ENCODE data around the gene CD4. TPM values are rescaled to one million over a fixed set of nuclear protein-coding genes. Genes with fewer than 3 reads are reported as not detected.
"Not testable (repeated sequence)": the region's sequence is repeated elsewhere in the genome, so short reads cannot be mapped to it uniquely, and the experiment has no call there.

The CD4 gene
- total RNA-seq, result 2.3 TPM

DNA sequence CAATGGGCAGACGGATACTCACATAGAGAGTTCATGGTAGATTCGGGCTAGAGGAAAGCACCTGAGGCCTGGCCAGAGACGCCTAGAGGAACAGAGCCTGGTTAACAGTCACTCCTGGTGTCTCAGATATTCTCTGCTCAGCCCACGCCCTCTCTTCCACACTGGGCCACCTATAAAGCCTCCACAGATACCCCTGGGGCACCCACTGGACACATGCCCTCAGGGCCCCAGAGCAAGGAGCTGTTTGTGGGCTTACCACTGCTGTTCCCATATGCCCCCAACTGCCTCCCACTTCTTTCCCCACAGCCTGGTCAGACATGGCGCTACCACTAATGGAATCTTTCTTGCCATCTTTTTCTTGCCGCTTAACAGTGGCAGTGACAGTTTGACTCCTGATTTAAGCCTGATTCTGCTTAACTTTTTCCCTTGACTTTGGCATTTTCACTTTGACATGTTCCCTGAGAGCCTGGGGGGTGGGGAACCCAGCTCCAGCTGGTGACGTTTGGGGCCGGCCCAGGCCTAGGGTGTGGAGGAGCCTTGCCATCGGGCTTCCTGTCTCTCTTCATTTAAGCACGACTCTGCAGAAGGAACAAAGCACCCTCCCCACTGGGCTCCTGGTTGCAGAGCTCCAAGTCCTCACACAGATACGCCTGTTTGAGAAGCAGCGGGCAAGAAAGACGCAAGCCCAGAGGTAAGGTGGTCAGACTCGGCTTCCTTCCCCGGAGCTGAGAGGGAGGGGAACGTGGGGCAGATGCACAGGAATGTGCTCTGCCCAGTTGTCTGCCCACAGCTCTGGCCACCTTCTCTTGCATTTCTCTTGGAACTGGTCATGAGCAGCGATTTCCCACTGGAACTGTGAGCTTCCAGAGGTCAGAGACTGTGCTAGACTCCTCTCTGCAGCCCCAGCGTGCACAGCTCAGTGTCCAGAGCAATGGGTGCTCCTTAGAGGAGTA lies at the start of gene CD4:
Gene CD4, plus strand, starts transcription at position 557 of the 953 bp plus-strand sequence. CDS start 10,611 bp downstream, outside the sequence.
- no peak for DNase-seq

DNA sequence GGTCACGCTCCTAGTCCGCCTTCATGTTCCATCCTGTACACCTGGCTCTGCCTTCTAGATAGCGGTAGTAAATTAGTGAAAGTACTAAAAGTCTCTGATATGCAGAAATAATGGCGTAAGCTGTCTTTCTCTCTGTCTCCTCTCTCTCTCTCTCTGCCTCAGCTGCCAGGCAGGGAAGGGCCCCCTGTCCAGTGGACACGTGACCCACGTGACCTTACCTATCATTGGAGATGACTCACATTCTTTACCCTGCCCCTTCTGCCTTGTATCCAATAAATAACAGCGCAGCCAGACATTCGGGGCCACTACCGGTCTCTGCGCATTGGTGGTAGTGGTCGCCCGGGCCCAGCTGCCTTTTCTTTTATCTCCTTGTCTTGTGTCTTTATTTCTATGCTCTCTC lies 47.2 kb upstream of the CD4 start:
- DNase-seq, result not testable (repeated sequence)

DNA sequence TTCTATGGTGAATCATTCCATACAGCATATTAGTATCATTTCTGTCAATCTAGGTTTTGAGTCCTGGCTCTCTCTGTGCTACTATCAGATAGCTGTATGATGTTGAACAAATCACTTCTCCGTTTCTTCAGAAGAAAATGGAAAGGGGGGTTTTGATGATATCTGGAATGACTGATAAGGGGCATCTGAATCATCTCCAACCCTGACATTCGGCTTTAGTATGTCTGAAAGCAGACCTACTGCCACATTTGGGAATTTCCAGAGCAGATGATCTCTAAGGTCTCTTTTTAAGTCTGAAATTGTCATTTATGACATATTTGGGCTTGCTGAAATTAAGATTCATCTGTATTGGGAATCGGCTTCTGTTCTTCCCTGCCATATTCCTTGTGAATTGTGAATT lies 46.5 kb upstream of the CD4 start:
- no peak for DNase-seq

DNA sequence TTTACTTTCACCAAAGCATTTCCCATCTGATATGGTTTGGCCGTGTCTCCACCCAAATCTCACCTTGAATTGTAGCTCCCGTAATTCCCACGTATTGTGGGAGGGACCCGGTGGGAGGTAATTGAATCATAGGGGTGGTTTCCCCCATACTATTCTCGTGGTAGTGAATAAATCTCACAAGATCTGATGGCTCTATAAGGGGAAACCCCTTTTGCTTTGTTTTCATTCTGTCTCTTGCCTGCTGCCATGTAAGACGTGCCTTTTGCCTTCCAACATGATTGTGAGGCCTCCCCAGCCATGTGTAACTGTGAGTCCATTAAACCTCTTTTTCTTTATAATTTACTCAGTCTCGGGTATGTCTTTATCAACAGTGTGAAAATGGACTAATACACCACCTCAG lies 46.0 kb upstream of the CD4 start:
- not testable (repeated sequence) for DNase-seq

DNA sequence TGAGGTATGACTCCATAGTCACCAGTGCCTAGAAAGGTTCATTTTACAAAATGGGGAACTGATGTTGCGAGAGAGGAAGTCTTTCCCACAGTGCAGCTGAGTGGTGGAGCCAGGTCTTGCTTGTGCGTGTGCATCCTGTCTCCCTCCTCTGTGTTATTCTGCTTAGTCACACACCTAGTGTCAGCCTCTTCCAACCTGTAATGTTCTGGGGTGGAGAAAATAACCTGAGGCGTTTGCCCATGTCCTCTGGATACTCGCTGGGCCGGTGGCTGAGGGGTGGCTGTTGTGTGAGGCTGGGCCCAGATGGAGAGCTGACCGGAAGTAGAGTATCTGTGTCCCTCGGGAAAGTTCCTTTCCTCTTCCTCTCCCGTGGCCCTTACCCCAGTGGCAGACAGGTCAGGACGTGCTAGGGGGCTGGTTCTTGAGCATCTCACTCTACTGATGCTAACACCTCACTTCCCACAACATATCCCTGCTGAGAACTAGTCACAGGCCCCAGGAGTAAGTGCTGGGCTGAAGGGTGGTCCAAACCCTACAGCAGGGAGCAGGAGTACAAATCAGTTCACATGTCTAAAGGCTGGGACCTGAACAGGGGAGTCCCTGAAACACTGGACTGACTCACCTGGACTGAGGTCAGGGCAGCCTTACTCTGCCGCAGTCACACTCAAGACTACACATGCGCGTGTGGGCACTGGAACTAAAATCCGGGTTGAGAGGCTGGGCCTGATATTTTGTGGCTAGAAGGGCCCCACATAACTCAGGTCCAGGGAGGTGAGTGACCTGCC lies 43.4 kb upstream of the CD4 start:
- no peak for DNase-seq

DNA sequence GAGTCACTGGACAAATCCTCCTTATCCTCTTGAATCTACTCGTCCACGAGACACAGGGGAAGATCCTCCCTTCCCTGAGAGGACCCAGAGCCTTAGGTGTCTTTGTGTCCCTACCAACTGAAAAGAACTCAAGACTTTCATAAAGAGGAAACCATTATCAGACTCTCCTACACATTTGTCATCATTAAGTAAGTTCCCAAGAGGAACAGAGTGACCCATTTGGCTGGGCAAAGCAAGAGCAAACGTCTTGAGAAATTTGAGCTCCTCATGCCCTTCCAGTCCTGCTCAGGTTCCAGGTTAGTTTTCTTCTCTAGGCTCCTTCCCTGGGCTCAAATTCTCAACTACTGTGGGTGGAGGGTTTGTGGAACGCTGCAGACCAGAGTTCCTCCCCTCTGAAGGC lies 42.1 kb upstream of the CD4 start:
- no peak for DNase-seq

DNA sequence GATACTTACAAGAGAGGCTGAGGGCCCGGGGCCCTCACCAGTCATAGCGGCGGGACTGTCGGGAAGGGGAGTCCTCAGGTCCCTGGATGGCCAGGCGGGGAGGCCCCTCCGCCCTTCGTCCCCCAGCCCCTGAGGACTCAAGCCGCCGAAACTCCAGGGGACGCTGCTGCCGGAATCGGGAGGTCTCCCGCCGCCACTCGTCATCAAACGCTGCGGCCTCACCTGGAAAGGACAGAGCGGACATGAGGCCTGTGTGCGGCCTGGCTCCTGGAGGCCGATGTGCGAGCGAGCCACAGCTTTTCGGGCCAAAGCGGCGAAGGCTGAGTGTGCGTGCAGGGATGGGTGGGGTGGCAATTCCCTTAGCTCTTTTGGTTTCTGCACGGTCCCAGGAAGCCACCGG lies 40.6 kb upstream of the CD4 start:
- no peak for DNase-seq

DNA sequence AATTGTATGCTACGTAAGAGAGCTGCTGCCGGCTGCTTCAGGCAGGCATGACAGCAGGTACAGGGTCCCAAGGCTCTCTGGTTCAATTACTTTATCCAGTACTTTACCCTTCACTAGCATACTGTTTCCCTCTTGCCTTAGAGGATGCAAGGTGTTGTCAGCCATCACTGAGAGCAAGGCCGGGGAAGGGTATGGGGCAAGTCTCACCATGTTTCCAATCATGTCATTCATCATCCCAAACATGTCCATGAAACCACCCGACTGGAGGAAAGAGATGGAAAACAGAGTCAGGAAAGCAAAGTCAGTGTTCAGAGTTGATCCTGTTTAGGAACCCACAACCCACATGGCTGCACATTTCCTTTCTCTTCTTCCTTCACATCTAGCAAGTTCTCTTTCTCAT lies 38.8 kb upstream of the CD4 start:
- DNase-seq, result no peak

DNA sequence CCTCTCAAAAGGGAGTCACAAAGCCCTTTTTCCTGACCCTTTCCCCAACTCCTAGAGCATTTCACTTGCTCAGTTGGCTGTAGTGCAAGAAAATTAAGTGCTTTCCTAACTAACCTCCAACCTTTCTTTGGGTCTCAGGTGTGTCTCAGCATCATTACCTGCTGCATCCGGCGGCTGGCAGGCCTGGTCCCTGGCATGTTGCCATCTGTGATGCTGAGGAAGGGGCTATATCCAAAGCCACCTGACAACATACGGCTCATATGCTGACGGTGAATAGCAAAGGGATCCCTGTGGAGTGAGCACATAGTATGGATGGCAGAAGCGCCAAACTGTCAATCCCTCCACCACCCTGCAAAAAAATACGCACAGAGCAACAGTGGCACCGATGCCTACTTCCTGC lies 37.6 kb upstream of the CD4 start:
- DNase-seq, result no peak

DNA sequence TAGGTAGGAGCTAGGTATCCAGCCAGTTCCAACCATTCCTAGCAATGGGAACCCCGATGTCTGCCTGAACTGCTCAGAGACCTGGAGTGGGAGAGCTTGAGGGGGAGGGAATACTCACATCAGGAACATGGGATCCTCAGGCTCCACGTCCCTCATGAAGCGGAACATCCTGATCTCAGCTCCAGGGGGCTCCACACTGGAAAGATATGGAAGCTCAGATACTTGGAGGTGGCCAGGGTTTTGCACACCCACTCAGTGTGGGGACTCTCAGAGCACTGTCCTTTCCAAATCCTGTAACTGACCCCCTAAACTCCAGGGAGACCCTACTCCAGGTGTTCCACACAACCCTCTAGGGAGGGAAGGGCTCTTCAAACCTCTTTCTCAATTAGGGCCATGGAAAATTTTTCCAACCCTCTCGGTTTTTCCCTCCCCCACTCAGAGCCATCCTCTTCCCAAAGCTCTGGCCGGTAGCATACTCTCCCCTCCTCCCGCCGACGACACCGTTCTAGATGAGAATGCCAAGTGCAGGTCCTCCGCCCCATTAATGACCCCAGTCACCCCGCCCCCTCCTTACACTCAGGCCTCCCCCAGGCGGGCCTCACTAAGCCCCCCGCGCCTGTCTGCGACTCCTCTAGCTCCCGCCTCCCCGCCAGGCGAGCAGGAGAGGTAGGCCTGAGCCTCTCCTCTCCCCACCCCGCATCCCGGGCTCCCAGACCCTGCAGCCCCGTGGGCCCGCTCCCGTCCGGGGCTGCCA lies 37.0 kb upstream of the CD4 start:
- no peak for DNase-seq

DNA sequence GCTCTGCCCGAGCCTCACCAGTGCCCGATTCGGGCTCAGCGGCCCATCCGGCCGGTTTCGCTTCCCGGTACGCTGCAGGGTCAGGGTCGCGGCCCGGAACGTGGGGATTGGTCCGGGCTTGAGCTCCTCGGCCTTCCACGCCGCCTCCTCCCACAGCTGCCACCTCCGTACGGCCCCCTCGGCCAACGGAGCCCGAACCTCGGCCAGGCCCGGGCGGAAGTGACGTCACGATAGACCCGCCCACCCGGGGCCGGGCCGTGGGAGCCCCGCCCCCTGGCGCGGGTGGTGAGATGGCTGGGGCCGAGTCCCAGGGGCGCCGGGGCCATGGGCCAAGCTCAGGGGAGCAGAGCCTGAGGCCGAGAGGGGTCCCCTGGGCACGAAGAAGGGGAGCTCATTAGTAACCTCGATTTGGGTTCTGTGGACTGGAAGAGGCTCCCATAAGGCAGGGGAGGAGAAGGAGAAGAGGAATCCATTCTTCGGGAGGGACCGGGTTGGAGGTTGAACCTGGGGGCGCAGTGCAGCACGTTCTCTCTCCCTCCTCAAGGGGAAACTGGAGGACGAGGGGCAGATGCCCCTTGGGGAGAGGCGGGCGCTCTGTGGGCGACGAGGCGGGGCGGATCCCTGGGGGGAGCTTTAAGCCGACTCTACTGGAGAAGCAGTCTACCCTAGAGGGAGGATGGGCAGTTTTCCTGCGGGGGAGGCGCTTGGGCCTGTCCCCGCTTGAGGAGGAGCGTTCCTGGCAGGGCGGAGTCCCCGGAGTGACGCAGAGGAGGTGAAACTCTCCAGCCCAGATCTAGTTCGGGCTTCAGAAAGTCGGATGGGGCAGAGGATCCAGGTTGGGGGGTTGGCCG lies 36.2 kb upstream of the CD4 start, which contains the start of gene MLF2:
Gene MLF2, minus strand, starts transcription at position 221 of the 851 bp plus-strand sequence. CDS start 807 bp downstream, outside the sequence.
- peak; percentile 95 for DNase-seq

DNA sequence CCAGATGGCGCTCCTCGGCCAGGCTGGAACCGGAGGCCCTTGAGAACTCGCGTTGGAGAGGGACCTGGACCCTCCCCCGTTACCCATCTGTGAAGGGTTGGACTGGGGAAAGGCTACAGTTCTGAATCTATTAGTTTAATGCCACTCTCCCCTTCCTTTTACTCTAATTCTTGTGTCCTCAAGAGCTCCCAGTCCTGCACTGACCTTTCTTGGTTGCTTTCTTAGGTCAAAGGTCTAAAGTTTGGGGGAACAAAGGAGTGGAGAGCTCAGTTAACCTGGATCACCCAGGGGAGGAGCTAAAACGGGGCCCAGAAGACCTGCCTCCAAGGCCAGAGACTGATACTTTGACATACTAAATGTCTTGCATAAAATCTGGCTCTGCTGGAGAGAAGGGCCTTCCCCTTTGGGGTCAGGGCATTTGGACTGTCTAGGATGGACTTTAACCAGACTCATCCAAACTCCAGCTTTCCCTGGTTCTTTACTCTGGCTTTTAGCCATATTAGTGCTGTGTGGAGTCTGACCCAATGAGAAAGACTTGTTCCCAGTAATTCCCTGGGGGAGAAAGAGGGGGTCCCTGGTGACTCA lies 35.5 kb upstream of the CD4 start:
- no peak for DNase-seq

DNA sequence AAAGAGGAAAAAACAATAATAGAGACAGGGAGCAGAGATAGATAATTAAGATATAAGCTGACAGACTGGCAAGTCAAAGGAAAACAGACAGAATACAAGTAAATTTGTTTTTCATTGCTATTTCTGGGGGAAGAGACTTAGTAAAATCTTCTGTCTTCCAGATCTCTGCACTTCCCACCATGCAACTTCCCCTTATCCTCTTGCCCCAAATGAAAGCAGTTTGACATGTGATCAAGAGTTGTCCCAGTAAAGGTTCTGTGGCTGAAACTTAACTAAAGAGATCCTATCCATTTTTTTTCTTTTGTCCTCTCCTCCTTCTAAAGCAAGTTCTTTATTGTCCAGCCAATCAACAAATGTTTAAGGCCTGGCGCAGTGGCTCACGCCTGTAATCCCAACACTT lies 34.9 kb upstream of the CD4 start:
- no peak for DNase-seq

DNA sequence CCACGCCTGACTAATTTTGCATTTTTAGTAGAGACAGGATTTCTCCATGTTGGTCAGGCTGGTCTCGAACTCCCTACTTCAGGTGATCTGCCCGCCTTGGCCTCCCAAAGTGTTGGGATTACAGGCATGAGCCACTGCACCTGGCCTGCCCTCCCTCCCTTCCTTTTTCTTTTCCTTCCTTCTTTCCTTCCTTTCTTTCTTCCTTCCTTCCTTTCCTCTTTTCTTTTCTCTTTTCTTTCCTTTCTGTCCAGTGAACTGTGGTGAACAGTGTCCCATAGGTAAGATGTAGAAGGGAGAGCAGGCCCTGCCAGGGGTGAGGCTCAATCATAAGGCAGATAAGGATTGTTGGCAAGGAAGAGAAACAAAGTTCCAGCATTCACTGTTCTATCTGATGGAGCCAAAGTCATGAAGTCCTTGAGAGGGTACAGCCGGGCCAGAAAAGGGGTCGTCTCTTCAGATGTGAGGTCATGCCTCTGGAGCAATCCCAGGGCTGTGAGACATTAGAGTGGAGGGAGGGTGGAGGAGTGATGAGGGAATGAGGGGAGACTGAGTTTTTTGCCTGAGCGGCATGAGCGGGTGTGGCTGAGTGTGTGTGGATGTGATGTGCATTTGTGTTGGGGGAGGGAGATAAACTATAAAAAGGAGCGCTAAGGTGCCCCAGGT lies 32.2 kb upstream of the CD4 start:
- no peak for DNase-seq

DNA sequence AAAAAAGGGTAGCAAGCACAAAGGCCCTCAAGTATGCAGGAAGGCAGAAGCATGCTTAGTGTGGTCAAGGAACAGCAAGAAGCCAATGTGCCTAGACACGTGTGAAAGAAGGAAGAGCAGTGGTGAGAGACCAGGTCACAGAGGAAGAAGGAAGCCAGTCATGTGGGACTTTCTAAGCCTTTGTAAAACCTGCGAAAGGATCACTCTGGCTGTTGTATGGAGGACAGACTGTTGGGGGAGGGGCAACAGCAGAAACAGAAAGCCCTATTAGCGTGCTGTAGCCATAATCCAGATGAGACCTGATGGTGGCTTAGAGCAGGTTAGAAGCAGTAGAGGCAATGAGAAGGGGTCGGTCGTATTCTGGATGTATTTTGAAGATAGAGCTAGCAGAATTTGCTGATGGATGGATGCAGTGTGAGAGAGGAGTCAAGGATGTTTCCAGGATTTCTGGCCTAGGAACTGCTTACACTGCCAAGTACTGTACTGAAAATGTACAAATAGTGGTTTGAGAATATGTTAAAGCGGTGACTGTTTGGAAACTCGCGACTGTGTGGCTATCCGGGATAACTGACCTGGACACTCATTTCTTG lies 30.7 kb upstream of the CD4 start:
- no peak for DNase-seq

DNA sequence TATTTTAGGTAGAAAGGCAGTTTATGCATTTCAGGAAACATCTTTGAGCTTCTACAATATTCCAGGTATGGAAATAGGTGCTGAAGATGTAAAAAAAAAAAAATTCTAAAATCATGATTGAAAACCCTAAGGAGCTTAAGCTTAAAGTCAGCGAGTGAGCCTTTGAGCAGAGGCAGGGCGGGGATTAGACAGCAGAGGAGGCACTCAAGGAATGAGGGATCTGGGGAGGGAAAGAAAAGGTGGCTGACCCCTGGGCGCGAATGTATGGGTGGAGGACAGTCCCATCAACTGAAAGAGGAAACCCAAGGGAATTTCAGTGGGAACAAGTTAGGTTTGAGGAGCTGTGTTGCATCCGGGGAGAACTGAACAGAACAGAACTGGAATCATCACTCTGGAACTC lies 29.6 kb upstream of the CD4 start:
- DNase-seq, result no peak

DNA sequence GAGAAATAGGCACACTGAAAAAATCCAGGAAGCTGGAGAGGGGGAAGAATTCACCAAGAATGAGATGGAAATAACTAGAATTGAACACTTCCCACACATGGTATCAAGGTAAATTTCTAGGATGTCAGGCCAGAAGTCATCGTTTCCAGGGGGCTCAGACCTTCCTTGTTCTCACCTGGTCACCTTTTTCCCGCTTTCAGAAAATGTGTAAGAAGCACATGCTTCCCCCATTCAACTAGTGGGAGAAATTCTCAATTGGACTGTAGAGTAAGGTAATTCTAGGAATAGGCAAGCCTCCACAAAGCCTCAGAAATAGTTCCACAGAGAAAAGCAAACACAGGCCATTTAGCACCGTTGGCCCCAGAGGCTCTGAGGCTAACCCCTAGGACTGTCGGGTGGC lies 25.9 kb upstream of the CD4 start:
- DNase-seq, result no peak

DNA sequence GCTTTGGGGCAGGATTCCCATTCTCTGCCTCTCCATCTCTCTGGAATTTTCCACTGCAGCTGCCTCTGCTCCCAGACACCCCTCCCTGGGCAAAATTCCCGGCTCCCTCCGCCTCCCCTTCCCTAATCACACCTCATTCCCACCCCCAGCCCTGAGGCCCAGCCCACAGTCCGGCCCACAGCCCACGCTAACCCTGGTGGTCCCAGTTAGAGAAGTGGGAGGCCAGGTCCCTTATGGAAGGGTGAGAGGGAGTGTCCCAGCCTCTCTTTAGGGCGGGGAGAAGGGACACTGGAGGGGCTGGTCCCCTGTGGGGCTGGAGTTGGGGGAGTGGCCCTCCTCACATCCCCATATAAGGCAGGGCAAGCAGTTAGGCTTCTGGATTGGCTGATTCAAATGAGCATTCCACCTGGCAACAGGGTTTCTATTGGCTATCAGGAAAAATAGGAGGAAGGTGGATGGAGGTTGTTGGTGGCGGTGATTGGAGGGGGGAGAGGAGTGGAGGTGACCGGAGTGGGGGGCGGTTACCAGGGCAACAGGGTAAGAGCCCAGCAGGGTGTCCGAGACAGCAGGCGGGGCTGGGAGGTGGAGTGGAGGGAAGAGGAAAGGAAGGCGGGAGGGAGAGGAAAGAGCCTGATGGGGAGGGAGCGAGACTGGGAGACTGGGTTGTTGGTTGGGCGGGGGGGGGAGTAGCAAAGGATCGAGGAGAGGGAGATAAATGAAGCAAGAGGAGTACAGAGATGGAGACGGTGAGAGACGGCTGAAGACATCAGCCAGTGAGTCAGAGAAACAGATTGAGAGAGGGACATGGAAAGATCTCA lies 25.1 kb upstream of the CD4 start:
- DNase-seq, result peak; percentile 93

DNA sequence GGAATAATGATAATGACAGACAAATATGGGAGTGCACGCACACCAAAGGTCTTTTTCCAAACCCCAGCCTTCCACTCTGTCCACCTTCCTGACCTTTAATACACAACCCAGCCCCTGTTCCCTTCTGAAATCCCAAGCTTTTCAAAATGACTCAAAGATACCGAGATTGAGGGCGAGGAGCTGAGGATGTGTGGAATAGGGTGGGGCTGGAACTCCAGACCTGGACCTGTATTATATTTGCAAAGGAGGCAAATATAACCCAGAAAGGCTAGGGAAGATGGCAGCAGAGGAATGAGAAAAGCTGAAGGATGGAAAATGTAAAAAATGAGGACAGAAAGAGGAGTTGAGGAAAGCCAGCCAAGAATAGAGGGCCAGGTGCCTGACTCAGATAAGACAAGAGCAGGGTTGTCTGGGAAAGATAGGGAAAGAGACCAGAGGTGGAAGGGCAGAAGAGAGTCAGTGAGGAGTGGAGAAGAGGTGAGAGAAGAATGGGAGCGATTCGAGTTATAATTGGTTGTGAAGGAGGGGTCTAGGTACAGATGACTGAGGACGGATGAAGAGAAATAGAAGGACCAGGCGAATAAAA lies 24.2 kb upstream of the CD4 start:
- no peak for DNase-seq
